ENCODE results near the gene PTK7.

Gene PTK7

GRCh38 chr6:43193929-43194328, 117.8 kb downstream of the PTK7 start:
- H3K9ac ChIP-seq (ENCODE audit: low read depth, low read length), result no peak overlapping the region
- H3K4me1 ChIP-seq (ENCODE audit: control insufficient read depth, insufficient read depth, low read length), result no peaks in the 10 kb centered on the region
- H3K36me3 ChIP-seq (ENCODE audit: control insufficient read depth, insufficient read depth, low read length), result peaks cover 7% of the 10 kb centered on the region; the same call in 1 of the 2 replicates
- no peaks in the 10 kb centered on the region for H3K9me3 ChIP-seq (ENCODE audit: control insufficient read depth, insufficient read depth, low read length)
- H3K27ac ChIP-seq (ENCODE audit: low read depth, low read length), result no peak overlapping the region
- no peak overlapping the region for H3K4me3 ChIP-seq (ENCODE audit: low read depth, low read length)
- H3K27me3 ChIP-seq (ENCODE audit: control insufficient read depth, insufficient read depth, low read length), result no peaks in the 10 kb centered on the region

- Histone ChIP-seq H3K4me3 (ENCODE audit: low read depth, low read length) (no peak overlapping the region), H3K27me3 (ENCODE audit: control insufficient read depth, insufficient read depth, low read length) (no peaks in the 10 kb centered on the region), H3K9me3 (ENCODE audit: control insufficient read depth, insufficient read depth, low read length) (no peaks in the 10 kb centered on the region), H3K27ac (ENCODE audit: low read depth, low read length) (no peak overlapping the region), H3K4me1 (ENCODE audit: control insufficient read depth, insufficient read depth, low read length) (no peaks in the 10 kb centered on the region), H3K36me3 (ENCODE audit: control insufficient read depth, insufficient read depth, low read length) (peaks cover 10% of the 10 kb centered on the region; the same call in 1 of the 2 replicates), H3K9ac (ENCODE audit: low read depth, low read length) (no peak overlapping the region)
These were observed 120.2 kb downstream of the PTK7 start for GRCh38 chr6:43196337-43196736.

DNA sequence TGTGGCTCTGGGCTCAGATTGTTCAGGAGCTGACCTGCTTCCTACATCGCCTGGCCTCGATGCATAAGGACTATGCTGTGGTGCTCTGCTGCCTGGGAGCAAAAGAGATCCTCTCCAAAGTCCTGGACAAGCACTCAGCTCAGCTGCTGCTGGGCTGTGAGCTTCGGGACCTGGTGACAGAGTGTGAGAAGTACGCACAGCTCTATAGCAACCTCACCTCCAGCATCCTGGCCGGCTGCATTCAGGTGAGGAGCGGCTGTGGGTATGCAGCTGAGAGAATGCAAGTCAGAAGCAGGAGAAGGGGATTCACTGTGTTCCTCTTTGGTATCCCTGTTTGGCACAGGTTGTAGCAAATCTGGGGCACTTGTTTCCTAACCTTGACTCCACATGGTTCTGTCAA, 123.8 kb downstream of the PTK7 start:
- peaks cover 10% of the 10 kb centered on the region; the same call in 1 of the 2 replicates for H3K36me3 ChIP-seq (ENCODE audit: control insufficient read depth, insufficient read depth, low read length)
- no peak overlapping the region for H3K4me3 ChIP-seq (ENCODE audit: low read depth, low read length)
- no peaks in the 10 kb centered on the region for H3K4me1 ChIP-seq (ENCODE audit: control insufficient read depth, insufficient read depth, low read length)
- H3K27me3 ChIP-seq (ENCODE audit: control insufficient read depth, insufficient read depth, low read length), result no peaks in the 10 kb centered on the region
- H3K27ac ChIP-seq (ENCODE audit: low read depth, low read length), result no peak overlapping the region
- no peaks in the 10 kb centered on the region for H3K9me3 ChIP-seq (ENCODE audit: control insufficient read depth, insufficient read depth, low read length)
- H3K9ac ChIP-seq (ENCODE audit: low read depth, low read length), result no peak overlapping the region

- Histone ChIP-seq H3K27me3 (ENCODE audit: control insufficient read depth, insufficient read depth, low read length) (no peaks in the 10 kb centered on the region), H3K36me3 (ENCODE audit: control insufficient read depth, insufficient read depth, low read length) (peaks cover 10% of the 10 kb centered on the region; the same call in 1 of the 2 replicates), H3K9me3 (ENCODE audit: control insufficient read depth, insufficient read depth, low read length) (no peaks in the 10 kb centered on the region), H3K4me1 (ENCODE audit: control insufficient read depth, insufficient read depth, low read length) (no peaks in the 10 kb centered on the region), H3K9ac (ENCODE audit: low read depth, low read length) (no peak overlapping the region), H3K4me3 (ENCODE audit: low read depth, low read length) (no peak overlapping the region), H3K27ac (ENCODE audit: low read depth, low read length) (no peak overlapping the region)
These were observed 124.4 kb downstream of the PTK7 start for GRCh38 chr6:43200541-43200940.

- H3K9me3 ChIP-seq (ENCODE audit: control insufficient read depth, insufficient read depth, low read length), result no peaks in the 10 kb centered on the region
- H3K36me3 ChIP-seq (ENCODE audit: control insufficient read depth, insufficient read depth, low read length), result peaks cover 4% of the 10 kb centered on the region; the same call in 1 of the 2 replicates
- no peak overlapping the region for H3K27ac ChIP-seq (ENCODE audit: low read depth, low read length)
- no peaks in the 10 kb centered on the region for H3K4me1 ChIP-seq (ENCODE audit: control insufficient read depth, insufficient read depth, low read length)
- no peaks in the 10 kb centered on the region for H3K27me3 ChIP-seq (ENCODE audit: control insufficient read depth, insufficient read depth, low read length)
- H3K4me3 ChIP-seq (ENCODE audit: low read depth, low read length), result no peak overlapping the region
- no peak overlapping the region for H3K9ac ChIP-seq (ENCODE audit: low read depth, low read length)
These were observed 126.3 kb downstream of the PTK7 start for GRCh38 chr6:43202451-43202850.

DNA sequence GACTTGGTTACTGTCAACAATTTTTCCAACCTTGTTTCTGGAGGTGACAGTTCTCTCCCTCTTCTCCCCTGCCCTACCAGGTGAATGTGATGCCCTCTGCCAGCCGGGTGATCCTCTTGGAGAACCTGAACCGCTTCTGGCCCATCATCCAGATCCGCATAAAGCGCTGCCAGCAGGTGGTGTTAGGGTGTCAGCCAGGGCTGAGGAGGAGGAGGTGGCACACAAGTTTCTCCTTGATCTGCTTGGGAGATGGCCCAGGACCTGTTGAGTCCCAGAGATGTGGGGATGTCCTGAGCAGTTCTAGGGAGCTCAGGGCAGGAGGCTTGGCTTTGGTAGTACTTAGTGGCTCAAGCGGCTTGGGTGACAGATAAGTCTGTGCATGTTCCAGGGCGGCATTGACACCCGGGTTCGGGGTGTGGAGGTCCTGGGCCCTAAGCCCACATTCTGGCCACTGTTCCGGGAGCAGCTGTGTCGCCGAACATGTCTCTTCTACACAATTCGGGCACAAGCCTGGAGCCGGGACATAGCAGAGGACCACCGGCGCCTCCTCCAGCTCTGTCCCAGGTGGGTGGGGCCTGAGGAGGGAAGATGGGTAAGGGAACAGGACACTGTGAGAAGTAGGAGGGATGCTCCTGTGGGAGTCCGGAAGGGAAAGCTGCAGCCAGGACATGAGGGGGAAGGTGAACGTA, 127.1 kb downstream of the PTK7 start:
- Histone ChIP-seq H3K4me3 (ENCODE audit: low read depth, low read length) (no peak overlapping the region), H3K9me3 (ENCODE audit: control insufficient read depth, insufficient read depth, low read length) (no peaks in the 10 kb centered on the region), H3K4me1 (ENCODE audit: control insufficient read depth, insufficient read depth, low read length) (no peaks in the 10 kb centered on the region), H3K27me3 (ENCODE audit: control insufficient read depth, insufficient read depth, low read length) (no peaks in the 10 kb centered on the region), H3K9ac (ENCODE audit: low read depth, low read length) (no peak overlapping the region), H3K36me3 (ENCODE audit: control insufficient read depth, insufficient read depth, low read length) (peaks cover 4% of the 10 kb centered on the region; the same call in 1 of the 2 replicates), H3K27ac (ENCODE audit: low read depth, low read length) (no peak overlapping the region)

DNA sequence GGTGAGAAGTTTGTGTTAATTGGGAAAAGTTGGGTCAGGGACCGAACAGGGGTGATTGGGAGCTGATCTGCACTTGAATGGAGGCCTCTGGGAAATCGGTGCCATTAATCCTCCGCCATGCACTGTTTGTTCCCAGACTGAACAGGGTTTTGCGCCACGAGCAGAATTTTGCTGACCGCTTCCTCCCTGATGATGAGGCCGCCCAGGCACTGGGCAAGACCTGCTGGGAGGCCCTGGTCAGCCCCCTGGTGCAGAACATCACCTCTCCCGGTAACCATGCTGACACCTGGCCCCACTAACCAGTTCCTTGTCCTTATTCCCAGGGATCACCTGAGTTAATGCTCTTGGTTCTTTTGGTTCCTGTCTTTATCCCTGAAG, 127.6 kb downstream of the PTK7 start:
- Histone ChIP-seq H3K27me3 (ENCODE audit: control insufficient read depth, insufficient read depth, low read length) (no peaks in the 10 kb centered on the region), H3K4me1 (ENCODE audit: control insufficient read depth, insufficient read depth, low read length) (no peaks in the 10 kb centered on the region), H3K4me3 (ENCODE audit: low read depth, low read length) (no peak overlapping the region), H3K27ac (ENCODE audit: low read depth, low read length) (no peak overlapping the region), H3K9me3 (ENCODE audit: control insufficient read depth, insufficient read depth, low read length) (no peaks in the 10 kb centered on the region), H3K9ac (ENCODE audit: low read depth, low read length) (no peak overlapping the region), H3K36me3 (ENCODE audit: control insufficient read depth, insufficient read depth, low read length) (peaks cover 4% of the 10 kb centered on the region; the same call in 1 of the 2 replicates)

GRCh38 chr6:43204271-43205105, 128.4 kb downstream of the PTK7 start:
- Histone ChIP-seq H3K27me3 (ENCODE audit: control insufficient read depth, insufficient read depth, low read length) (no peaks in the 10 kb centered on the region), H3K9me3 (ENCODE audit: control insufficient read depth, insufficient read depth, low read length) (no peaks in the 10 kb centered on the region), H3K27ac (ENCODE audit: low read depth, low read length) (no peak overlapping the region), H3K36me3 (ENCODE audit: control insufficient read depth, insufficient read depth, low read length) (peaks cover 4% of the 10 kb centered on the region; the same call in 1 of the 2 replicates), H3K4me1 (ENCODE audit: control insufficient read depth, insufficient read depth, low read length) (no peaks in the 10 kb centered on the region), H3K4me3 (ENCODE audit: low read depth, low read length) (no peak overlapping the region), H3K9ac (ENCODE audit: low read depth, low read length) (no peak overlapping the region)

- no peaks in the 10 kb centered on the region for H3K27me3 ChIP-seq (ENCODE audit: control insufficient read depth, insufficient read depth, low read length)
- H3K27ac ChIP-seq (ENCODE audit: low read depth, low read length), result no peak overlapping the region
- H3K4me1 ChIP-seq (ENCODE audit: control insufficient read depth, insufficient read depth, low read length), result no peaks in the 10 kb centered on the region
- H3K36me3 ChIP-seq (ENCODE audit: control insufficient read depth, insufficient read depth, low read length), result peaks cover under 1% of the 10 kb centered on the region; the same call in 1 of the 2 replicates
- H3K9ac ChIP-seq (ENCODE audit: low read depth, low read length), result no peak overlapping the region
- H3K4me3 ChIP-seq (ENCODE audit: low read depth, low read length), result no peak overlapping the region
- H3K9me3 ChIP-seq (ENCODE audit: control insufficient read depth, insufficient read depth, low read length), result no peaks in the 10 kb centered on the region
These were observed 129.7 kb downstream of the PTK7 start for GRCh38 chr6:43205849-43206248.

GRCh38 chr6:43207286-43207685, 131.2 kb downstream of the PTK7 start:
- no peaks in the 10 kb centered on the region for H3K9me3 ChIP-seq (ENCODE audit: control insufficient read depth, insufficient read depth, low read length)
- H3K9ac ChIP-seq (ENCODE audit: low read depth, low read length), result no peak overlapping the region
- H3K27me3 ChIP-seq (ENCODE audit: control insufficient read depth, insufficient read depth, low read length), result no peaks in the 10 kb centered on the region
- H3K36me3 ChIP-seq (ENCODE audit: control insufficient read depth, insufficient read depth, low read length), result no peaks in the 10 kb centered on the region
- no peak overlapping the region for H3K4me3 ChIP-seq (ENCODE audit: low read depth, low read length)
- H3K27ac ChIP-seq (ENCODE audit: low read depth, low read length), result no peak overlapping the region
- H3K4me1 ChIP-seq (ENCODE audit: control insufficient read depth, insufficient read depth, low read length), result no peaks in the 10 kb centered on the region

Measured in HUES48 (cell line).